CD14-positive monocyte (primary cell): ENCODE data around the gene MCM3AP. TPM values are rescaled to one million over a fixed set of nuclear protein-coding genes. Genes with fewer than 3 reads are reported as not detected.

Experiments
- DNase-seq, 3 donors: peaks; one replicate each; pipeline ENCODE4 v3.0.0-alpha.2; 2011 to 2022
- H2AFZ ChIP-seq: 2 replicates; pipeline ENCODE4 v1.6.0; 2012; ENCODE audit warnings: mild to moderate bottlenecking, low read depth, low read length, inconsistent platforms; ENCODE audit not compliant: insufficient read depth, poor library complexity, severe bottlenecking
- H3K27ac ChIP-seq, 2 donors: 1 replicate in 1 of 2; 2 replicates in 1 of 2; pipeline ENCODE4 v1.5.1; 2012 to 2013; ENCODE audit warnings: low read length in 2 of 2, control low read depth in 1 of 2, inconsistent platforms in 1 of 2, low read depth in 1 of 2, mild to moderate bottlenecking in 1 of 2
- H3K27me3 ChIP-seq, 2 donors: one replicate each; pipeline versions ENCODE4 v1.6.0 to v1.6.1; 2011 to 2013; ENCODE audit warnings: low read length in 2 of 2; ENCODE audit not compliant: control insufficient read depth in 2 of 2, insufficient read depth in 2 of 2
- H3K36me3 ChIP-seq, 2 donors: replicated peaks in 1 of 2; 1 replicate in 1 of 2; 2 replicates in 1 of 2; pipeline versions ENCODE4 v1.5.1 to v1.6.1; 2012 to 2013; ENCODE audit warnings: low read length in 2 of 2, control low read depth in 1 of 2, inconsistent platforms in 1 of 2, mild to moderate bottlenecking in 1 of 2; ENCODE audit not compliant: insufficient read depth in 2 of 2, control insufficient read depth in 1 of 2
- H3K4me1 ChIP-seq, 2 donors: 1 replicate in 1 of 2; 2 replicates in 1 of 2; pipeline versions ENCODE4 v1.5.1 to v1.6.1; 2012 to 2013; ENCODE audit warnings: low read length in 2 of 2, control low read depth in 1 of 2, inconsistent platforms in 1 of 2, mild to moderate bottlenecking in 1 of 2, moderate library complexity in 1 of 2; ENCODE audit not compliant: insufficient read depth in 2 of 2, control insufficient read depth in 1 of 2
- H3K4me2 ChIP-seq: replicated peaks from 2 replicates; pipeline ENCODE3; 2012; ENCODE audit warnings: low read length, moderate library complexity, mild to moderate bottlenecking; ENCODE audit not compliant: poor library complexity, severe bottlenecking; ENCODE audit errors: extremely low read depth
- H3K4me3 ChIP-seq, 3 experiments: fragments of 200-600 bp in 1 of 3; sonication (generic) in 1 of 3; replicated peaks in 1 of 3; 1 replicate in 2 of 3; 2 replicates in 1 of 3; pipeline ENCODE4 v1.5.1; 2011 to 2013; ENCODE audit warnings: low read length in 3 of 3, mild to moderate bottlenecking in 3 of 3, control low read depth in 2 of 3, low read depth in 2 of 3, inconsistent platforms in 1 of 3, moderate library complexity in 1 of 3
- H3K79me2 ChIP-seq: 2 replicates; pipeline ENCODE4 v1.6.0; 2012; ENCODE audit warnings: mild to moderate bottlenecking, control low read depth, inconsistent platforms, low read length, moderate library complexity; ENCODE audit not compliant: insufficient read depth
- H3K9ac ChIP-seq: 2 replicates; pipeline ENCODE4 v1.6.0; 2017; ENCODE audit warnings: low read length, mild to moderate bottlenecking; ENCODE audit not compliant: insufficient read depth, poor library complexity, severe bottlenecking
- H3K9me3 ChIP-seq, 2 donors: replicated peaks in 1 of 2; 1 replicate in 1 of 2; 2 replicates in 1 of 2; pipeline versions ENCODE4 v1.5.1 to v1.6.1; 2012 to 2013; ENCODE audit warnings: low read length in 2 of 2, control low read depth in 1 of 2; ENCODE audit not compliant: control insufficient read depth in 1 of 2, insufficient read depth in 1 of 2
- H4K20me1 ChIP-seq: 2 replicates; pipeline ENCODE4 v1.6.0; 2012; ENCODE audit warnings: mild to moderate bottlenecking, low read length, control low read depth, moderate library complexity; ENCODE audit not compliant: insufficient read depth
- H3K27ac Mint-ChIP-seq, 7 donors: one replicate each; pipeline ENCODE4 v1.8.0; 2020; ENCODE audit warnings: mild to moderate bottlenecking in 7 of 7, mixed read lengths in 7 of 7, moderate library complexity in 6 of 7, inconsistent platforms in 2 of 7
- H3K27me3 Mint-ChIP-seq, 3 donors: one replicate each; pipeline ENCODE4 v1.8.0; 2021 to 2022; ENCODE audit warnings: low read depth in 3 of 3, mild to moderate bottlenecking in 3 of 3, mixed read lengths in 3 of 3, moderate library complexity in 3 of 3, inconsistent platforms in 1 of 3
- H3K36me3 Mint-ChIP-seq, 2 donors: one replicate each; pipeline ENCODE4 v1.8.0; 2020; ENCODE audit warnings: mixed read lengths in 2 of 2, inconsistent platforms in 1 of 2, mild to moderate bottlenecking in 1 of 2
- H3K4me1 Mint-ChIP-seq: one replicate; pipeline ENCODE4 v1.8.0; 2020; ENCODE audit warnings: mild to moderate bottlenecking, mixed read lengths
- H3K4me3 Mint-ChIP-seq, 2 donors: one replicate each; pipeline ENCODE4 v1.8.0; 2020; ENCODE audit warnings: mild to moderate bottlenecking in 2 of 2, mixed read lengths in 2 of 2, moderate library complexity in 1 of 2
- H3K9me3 Mint-ChIP-seq, 7 donors: one replicate each; pipeline ENCODE4 v1.8.0; 2020 to 2022; ENCODE audit warnings: mixed read lengths in 7 of 7, mild to moderate bottlenecking in 6 of 7, moderate library complexity in 6 of 7, inconsistent platforms in 2 of 7
- WGBS: methylation state at CpG from one replicate; pipeline ENCODE4 v1.1.5; 2013; ENCODE audit warnings: missing lambda C conversion rate; ENCODE audit not compliant: insufficient coverage; 5-methylcytosine and 5-hydroxymethylcytosine counted together
- intact Hi-C, 2 donors: fragments of 100-400 bp; cut with micrococcal nuclease; formaldehyde crosslinking; loops; one replicate each; pipeline versions ENCODE4 v1.15.0 to v1.15.1; 2023
- polyA plus RNA-seq, 3 donors: library from polyadenylated mRNA; depleted of rRNA in 1 of 3; unstranded in 2 of 3; stranded (reverse) in 1 of 3; fragments of 300-500 nt in 2 of 3; fragments of >200 nt in 1 of 3; fragmentation: Illumina TruSeq in 2 of 3; gene quantifications; 1 replicate in 2 of 3; 2 replicates in 1 of 3; pipeline ENCODE4 v1.2.3, GENCODE V29; 2012 to 2021
- TF ChIP-seq, protein P1 (sequence below): fragments of 200-600 bp; IDR thresholded peaks from one replicate; pipeline ENCODE4 v1.8.0; 2022; ENCODE audit warnings: antibody characterized with exemption, mild to moderate bottlenecking

Gene MCM3AP
- polyA plus RNA-seq, 3 donors: 30.9 to 62.4 (median 32.7) TPM

GRCh38 chr21:46264046-46264689 is 21.2 kb downstream of the MCM3AP start:
- Histone ChIP-seq H3K36me3 (peaks cover 73 to 96% of the 10 kb centered on the region in 2 donors), H3K9ac (no peak overlapping the region)

DNA sequence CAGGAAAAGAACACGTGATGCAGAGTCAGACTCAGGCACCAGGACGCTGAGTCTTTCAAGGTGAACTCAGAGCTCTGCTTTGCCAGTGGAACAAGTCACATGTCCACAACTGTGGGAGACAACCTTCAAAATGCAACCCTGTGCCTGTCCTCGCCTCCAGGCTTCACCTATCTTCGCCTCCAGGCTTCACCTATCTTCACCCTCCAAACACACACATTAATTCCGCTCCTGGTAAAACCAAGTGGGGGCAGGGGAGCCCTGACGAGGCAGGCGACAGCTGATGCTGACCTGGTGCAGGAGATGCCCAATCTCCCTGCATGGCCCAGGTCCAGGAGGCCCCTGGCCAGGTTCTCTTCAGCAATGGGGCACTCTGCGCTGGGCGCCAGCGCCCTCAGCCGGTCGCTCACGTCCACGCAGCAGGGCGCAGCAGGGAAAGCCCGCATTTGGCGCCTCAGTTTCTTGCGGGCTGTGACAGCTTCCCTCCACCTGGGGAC is 28.9 kb downstream of the MCM3AP start:
- H3K79me2 ChIP-seq: no peaks in the 10 kb centered on the region
- H3K4me1 ChIP-seq: no peaks in the 10 kb centered on the region
- no peak overlapping the region for H3K9ac ChIP-seq
- Mint-ChIP-seq H3K9me3 (peaks cover 0 to 4% (median 0%) of the 10 kb centered on the region in 7 donors), H3K4me1 (peaks cover 4% of the 10 kb centered on the region), H3K36me3 (peaks cover 88 to 98% of the 10 kb centered on the region in 2 donors), H3K27ac (peak overlapping the region in 1 of 7 donors; percentile 69), H3K4me3 (no peak overlapping the region), H3K27me3 (peaks cover 0 to 4% (median 4%) of the 10 kb centered on the region in 3 donors)
- WGBS: 99% methylated on average over 8 of the region's 18 CpGs
- DNase-seq: no peak
- peaks cover 91 to 100% of the 10 kb centered on the region in 2 donors for H3K36me3 ChIP-seq
- no peaks in the 10 kb centered on the region for H3K27me3 ChIP-seq
- H3K9me3 ChIP-seq: no peaks in the 10 kb centered on the region
- no peak overlapping the region for H3K4me2 ChIP-seq
- intact Hi-C loops: no loop called here
- no peak overlapping the region for H3K4me3 ChIP-seq
- H2AFZ ChIP-seq: no peak overlapping the region
- no peak overlapping the region for H3K27ac ChIP-seq
- H4K20me1 ChIP-seq: peaks cover 2% of the 10 kb centered on the region
- TF ChIP-seq, protein P1, sequence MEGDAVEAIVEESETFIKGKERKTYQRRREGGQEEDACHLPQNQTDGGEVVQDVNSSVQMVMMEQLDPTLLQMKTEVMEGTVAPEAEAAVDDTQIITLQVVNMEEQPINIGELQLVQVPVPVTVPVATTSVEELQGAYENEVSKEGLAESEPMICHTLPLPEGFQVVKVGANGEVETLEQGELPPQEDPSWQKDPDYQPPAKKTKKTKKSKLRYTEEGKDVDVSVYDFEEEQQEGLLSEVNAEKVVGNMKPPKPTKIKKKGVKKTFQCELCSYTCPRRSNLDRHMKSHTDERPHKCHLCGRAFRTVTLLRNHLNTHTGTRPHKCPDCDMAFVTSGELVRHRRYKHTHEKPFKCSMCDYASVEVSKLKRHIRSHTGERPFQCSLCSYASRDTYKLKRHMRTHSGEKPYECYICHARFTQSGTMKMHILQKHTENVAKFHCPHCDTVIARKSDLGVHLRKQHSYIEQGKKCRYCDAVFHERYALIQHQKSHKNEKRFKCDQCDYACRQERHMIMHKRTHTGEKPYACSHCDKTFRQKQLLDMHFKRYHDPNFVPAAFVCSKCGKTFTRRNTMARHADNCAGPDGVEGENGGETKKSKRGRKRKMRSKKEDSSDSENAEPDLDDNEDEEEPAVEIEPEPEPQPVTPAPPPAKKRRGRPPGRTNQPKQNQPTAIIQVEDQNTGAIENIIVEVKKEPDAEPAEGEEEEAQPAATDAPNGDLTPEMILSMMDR: no peak

More at GRCh38 chr21:46264046-46264689, 21.2 kb downstream of the MCM3AP start:
- peaks cover 19% of the 10 kb centered on the region for H4K20me1 ChIP-seq
- no peak overlapping the region for H3K27ac ChIP-seq
- H3K4me1 Mint-ChIP-seq: no peaks in the 10 kb centered on the region
- H3K4me1 ChIP-seq: no peaks in the 10 kb centered on the region
- no peak for DNase-seq
- 94% methylated on average over 20 of the region's 22 CpGs for WGBS
- H3K4me2 ChIP-seq: no peak overlapping the region
- H3K4me3 Mint-ChIP-seq: no peak overlapping the region
- H3K36me3 Mint-ChIP-seq: peaks cover 74 to 99% of the 10 kb centered on the region in 2 donors
- no peak overlapping the region for H3K4me3 ChIP-seq
- intact Hi-C loops: no loop called here
- no peaks in the 10 kb centered on the region for H3K79me2 ChIP-seq
- TF ChIP-seq, protein P1: no peak
- H3K27me3 ChIP-seq: no peaks in the 10 kb centered on the region
- no peaks in the 10 kb centered on the region for H3K9me3 ChIP-seq
- H3K27ac Mint-ChIP-seq: no peak overlapping the region
- no peak overlapping the region for H2AFZ ChIP-seq
- peaks cover 0 to 4% (median 0%) of the 10 kb centered on the region in 7 donors for H3K9me3 Mint-ChIP-seq
- no peaks in the 10 kb centered on the region for H3K27me3 Mint-ChIP-seq
